ENCODE data around the gene CNOT11.

CNOT11 gene

GRCh38 chr2:101267671-101268656, 15.3 kb downstream of the CNOT11 start:
- no peak overlapping the region for H3K18ac ChIP-seq (ENCODE audit: low read depth in 1 of 2, low read length in 2 of 2)
- H2BK5ac ChIP-seq (ENCODE audit: low read depth, low read length, poor library complexity, severe bottlenecking): no peak overlapping the region
- 97% methylated on average over 15 of the region's 15 CpGs for WGBS
- peak overlapping the region; percentile 78 for H3K27ac ChIP-seq (ENCODE audit: low read length, poor library complexity, severe bottlenecking)
- H4K91ac ChIP-seq (ENCODE audit: low read length): no peak overlapping the region
- H3K9ac ChIP-seq (ENCODE audit: low read length): no peak overlapping the region
- H4K8ac ChIP-seq (ENCODE audit: low read length): no peak overlapping the region
- H3K4ac ChIP-seq (ENCODE audit: low read depth in 1 of 2, low read length in 2 of 2): no peak overlapping the region
- H3K27me3 ChIP-seq (ENCODE audit: control insufficient read depth in 1 of 2, insufficient read depth in 1 of 2, low read length in 2 of 2): no peaks in the 10 kb centered on the region
- H3K23ac ChIP-seq (ENCODE audit: low read length in 2 of 2): no peak overlapping the region
- H3K9me3 ChIP-seq (ENCODE audit: control insufficient read depth, low read length): no peaks in the 10 kb centered on the region
- peaks cover 24% of the 10 kb centered on the region for H3K79me1 ChIP-seq (replicated peaks; ENCODE audit: low read length, poor library complexity, severe bottlenecking)
- no peak overlapping the region for H2AK5ac ChIP-seq (ENCODE audit: low read length, severe bottlenecking)
- H3K4me2 ChIP-seq (ENCODE audit: low read length, poor library complexity, severe bottlenecking): peak overlapping the region; percentile 41
- no peak overlapping the region for H2BK12ac ChIP-seq (ENCODE audit: low read length in 2 of 2)
- no peak overlapping the region for H2BK120ac ChIP-seq (ENCODE audit: low read depth, low read length)
- DNase-seq: no peak
- no peak overlapping the region for H2AFZ ChIP-seq (ENCODE audit: low read depth, low read length)
- no peak overlapping the region for H2BK15ac ChIP-seq (ENCODE audit: low read depth, poor library complexity, severe bottlenecking)
- H3K36me3 ChIP-seq (ENCODE audit: control insufficient read depth in 1 of 2, insufficient read depth in 2 of 2, low read depth in 1 of 2, low read length in 2 of 2): peaks cover 18 to 97% of the 10 kb centered on the region in 2 experiments
- no peak overlapping the region for H3K14ac ChIP-seq (ENCODE audit: low read length in 2 of 2)
- no peak overlapping the region for H3K4me3 ChIP-seq (ENCODE audit: insufficient read depth in 1 of 2, low read depth in 1 of 2, low read length in 2 of 2)
- peaks cover 6% of the 10 kb centered on the region for H3K4me1 ChIP-seq (ENCODE audit: control insufficient read depth, insufficient read depth, low read depth, low read length)

GRCh38 chr2:101270700-101271259, 18.1 kb downstream of the CNOT11 start:
- Histone ChIP-seq H3K36me3 (ENCODE audit: control insufficient read depth in 1 of 2, insufficient read depth in 2 of 2, low read depth in 1 of 2, low read length in 2 of 2) (peaks cover 17 to 89% of the 10 kb centered on the region in 2 experiments), H3K9ac (ENCODE audit: low read length) (no peak overlapping the region), H3K79me1 (replicated peaks; ENCODE audit: low read length, poor library complexity, severe bottlenecking) (peaks cover 16% of the 10 kb centered on the region), H3K27me3 (ENCODE audit: control insufficient read depth in 1 of 2, insufficient read depth in 1 of 2, low read length in 2 of 2) (no peaks in the 10 kb centered on the region), H3K4me2 (ENCODE audit: low read length, poor library complexity, severe bottlenecking) (no peak overlapping the region), H3K4me3 (ENCODE audit: insufficient read depth in 1 of 2, low read depth in 1 of 2, low read length in 2 of 2) (no peak overlapping the region), H2AK5ac (ENCODE audit: low read length, severe bottlenecking) (no peak overlapping the region), H3K14ac (ENCODE audit: low read length in 2 of 2) (no peak overlapping the region), H3K27ac (ENCODE audit: low read length, poor library complexity, severe bottlenecking) (no peak overlapping the region), H3K4me1 (ENCODE audit: control insufficient read depth, insufficient read depth, low read depth, low read length) (peaks cover 8% of the 10 kb centered on the region), H2BK12ac (ENCODE audit: low read length in 2 of 2) (no peak overlapping the region), H3K9me3 (ENCODE audit: control insufficient read depth, low read length) (no peaks in the 10 kb centered on the region), H3K4ac (ENCODE audit: low read depth in 1 of 2, low read length in 2 of 2) (no peak overlapping the region), H4K91ac (ENCODE audit: low read length) (no peak overlapping the region), H2BK120ac (ENCODE audit: low read depth, low read length) (no peak overlapping the region), H2AFZ (ENCODE audit: low read depth, low read length) (no peak overlapping the region), H2BK15ac (ENCODE audit: low read depth, poor library complexity, severe bottlenecking) (no peak overlapping the region), H3K23ac (ENCODE audit: low read length in 2 of 2) (no peak overlapping the region), H3K18ac (ENCODE audit: low read depth in 1 of 2, low read length in 2 of 2) (no peak overlapping the region), H2BK5ac (ENCODE audit: low read depth, low read length, poor library complexity, severe bottlenecking) (no peak overlapping the region), H4K8ac (ENCODE audit: low read length) (no peak overlapping the region)
- DNase-seq: no peak
- 93% methylated on average over 7 of the region's 8 CpGs for WGBS

- no peak overlapping the region for H3K14ac ChIP-seq (ENCODE audit: low read length in 2 of 2)
- H2BK5ac ChIP-seq (ENCODE audit: low read depth, low read length, poor library complexity, severe bottlenecking): no peak overlapping the region
- H2BK15ac ChIP-seq (ENCODE audit: low read depth, poor library complexity, severe bottlenecking): no peak overlapping the region
- H2AFZ ChIP-seq (ENCODE audit: low read depth, low read length): no peak overlapping the region
- DNase-seq: no peak
- no peaks in the 10 kb centered on the region for H3K27me3 ChIP-seq (ENCODE audit: control insufficient read depth in 1 of 2, insufficient read depth in 1 of 2, low read length in 2 of 2)
- H3K9me3 ChIP-seq (ENCODE audit: control insufficient read depth, low read length): no peaks in the 10 kb centered on the region
- peaks cover 6% of the 10 kb centered on the region for H3K4me1 ChIP-seq (ENCODE audit: control insufficient read depth, insufficient read depth, low read depth, low read length)
- no peak overlapping the region for H4K91ac ChIP-seq (ENCODE audit: low read length)
- H3K79me1 ChIP-seq (replicated peaks; ENCODE audit: low read length, poor library complexity, severe bottlenecking): peaks cover 16% of the 10 kb centered on the region
- H2AK5ac ChIP-seq (ENCODE audit: low read length, severe bottlenecking): no peak overlapping the region
- H3K4me2 ChIP-seq (ENCODE audit: low read length, poor library complexity, severe bottlenecking): no peak overlapping the region
- H3K36me3 ChIP-seq (ENCODE audit: control insufficient read depth in 1 of 2, insufficient read depth in 2 of 2, low read depth in 1 of 2, low read length in 2 of 2): peaks cover 19 to 89% of the 10 kb centered on the region in 2 experiments
- H3K9ac ChIP-seq (ENCODE audit: low read length): no peak overlapping the region
- no peak overlapping the region for H3K4me3 ChIP-seq (ENCODE audit: insufficient read depth in 1 of 2, low read depth in 1 of 2, low read length in 2 of 2)
- H3K27ac ChIP-seq (ENCODE audit: low read length, poor library complexity, severe bottlenecking): no peak overlapping the region
- no peak overlapping the region for H4K8ac ChIP-seq (ENCODE audit: low read length)
- H3K18ac ChIP-seq (ENCODE audit: low read depth in 1 of 2, low read length in 2 of 2): no peak overlapping the region
- WGBS: 100% methylated on average over 1 of the region's 3 CpGs
- H2BK120ac ChIP-seq (ENCODE audit: low read depth, low read length): no peak overlapping the region
- no peak overlapping the region for H2BK12ac ChIP-seq (ENCODE audit: low read length in 2 of 2)
- H3K23ac ChIP-seq (ENCODE audit: low read length in 2 of 2): no peak overlapping the region
- no peak overlapping the region for H3K4ac ChIP-seq (ENCODE audit: low read depth in 1 of 2, low read length in 2 of 2)
Measured at GRCh38 chr2:101272045-101272784, 19.5 kb downstream of the CNOT11 start.

- 91% methylated on average over 5 of the region's 8 CpGs for WGBS
- Histone ChIP-seq H4K91ac (ENCODE audit: low read length) (no peak overlapping the region), H2AK5ac (ENCODE audit: low read length, severe bottlenecking) (no peak overlapping the region)
Measured at GRCh38 chr2:101273056-101273455, 20.4 kb downstream of the CNOT11 start.

More at GRCh38 chr2:101273056-101273455, 20.4 kb downstream of the CNOT11 start:
- no peak overlapping the region for H4K8ac ChIP-seq (ENCODE audit: low read length)
- peaks cover 20 to 87% of the 10 kb centered on the region in 2 experiments for H3K36me3 ChIP-seq (ENCODE audit: control insufficient read depth in 1 of 2, insufficient read depth in 2 of 2, low read depth in 1 of 2, low read length in 2 of 2)
- no peak overlapping the region for H3K4me3 ChIP-seq (ENCODE audit: insufficient read depth in 1 of 2, low read depth in 1 of 2, low read length in 2 of 2)
- no peak overlapping the region for H2BK5ac ChIP-seq (ENCODE audit: low read depth, low read length, poor library complexity, severe bottlenecking)
- no peaks in the 10 kb centered on the region for H3K27me3 ChIP-seq (ENCODE audit: control insufficient read depth in 1 of 2, insufficient read depth in 1 of 2, low read length in 2 of 2)
- H2AFZ ChIP-seq (ENCODE audit: low read depth, low read length): no peak overlapping the region
- no peak overlapping the region for H3K4ac ChIP-seq (ENCODE audit: low read depth in 1 of 2, low read length in 2 of 2)
- peak overlapping the region; percentile 18 for H3K27ac ChIP-seq (ENCODE audit: low read length, poor library complexity, severe bottlenecking)
- H3K79me1 ChIP-seq (replicated peaks; ENCODE audit: low read length, poor library complexity, severe bottlenecking): peaks cover 18% of the 10 kb centered on the region
- H3K9me3 ChIP-seq (ENCODE audit: control insufficient read depth, low read length): no peaks in the 10 kb centered on the region
- H3K18ac ChIP-seq (ENCODE audit: low read depth in 1 of 2, low read length in 2 of 2): no peak overlapping the region
- H3K9ac ChIP-seq (ENCODE audit: low read length): no peak overlapping the region
- H3K23ac ChIP-seq (ENCODE audit: low read length in 2 of 2): no peak overlapping the region
- H3K4me2 ChIP-seq (ENCODE audit: low read length, poor library complexity, severe bottlenecking): no peak overlapping the region
- H2BK12ac ChIP-seq (ENCODE audit: low read length in 2 of 2): no peak overlapping the region
- DNase-seq: no peak
- peaks cover 4% of the 10 kb centered on the region for H3K4me1 ChIP-seq (ENCODE audit: control insufficient read depth, insufficient read depth, low read depth, low read length)
- no peak overlapping the region for H3K14ac ChIP-seq (ENCODE audit: low read length in 2 of 2)
- H2BK120ac ChIP-seq (ENCODE audit: low read depth, low read length): no peak overlapping the region
- H2BK15ac ChIP-seq (ENCODE audit: low read depth, poor library complexity, severe bottlenecking): no peak overlapping the region

Measured in mesenchymal stem cell (in vitro differentiated cells and primary cell).